ENCODE measurements around the gene TXNDC5. TPM values are rescaled to one million over a fixed set of nuclear protein-coding genes. Genes with fewer than 3 reads are reported as not detected.

TXNDC5 gene
- total and polyA plus RNA-seq, 9 of the 15 experiments (the other 6 are each of a cell fraction or from before 2014, with no cell fraction given), result 33.9 to 156 (median 137) TPM

- Histone ChIP-seq H3K9me3 (replicated peaks; ENCODE audit: control insufficient read depth, insufficient read depth, low read depth, low read length) (no peaks in the 10 kb centered on the region), H2AFZ (ENCODE audit: low read depth, low read length) (no peak overlapping the region), H3K9ac (ENCODE audit: insufficient read depth in 1 of 2, low read depth in 2 of 2, low read length in 2 of 2) (no peak overlapping the region), H4K20me1 (replicated peaks; ENCODE audit: control insufficient read depth, insufficient read depth, low read length) (no peaks in the 10 kb centered on the region; the same call in 1 of the 2 replicates), H3K27ac (ENCODE audit: extremely low read depth, low read depth, low read length) (no peak overlapping the region), H3K4me1 (replicated peaks in 1 of 2; ENCODE audit: control insufficient read depth in 2 of 2, insufficient read depth in 2 of 2, low read length in 2 of 2) (no peaks in the 10 kb centered on the region), H3K36me3 (ENCODE audit: control insufficient read depth, insufficient read depth, low read length) (peaks cover 71% of the 10 kb centered on the region), H3K27me3 (ENCODE audit: control insufficient read depth in 2 of 2, insufficient read depth in 2 of 2, low read length in 2 of 2) (no peaks in the 10 kb centered on the region), H3K4me2 (ENCODE audit: insufficient read depth, low read length) (no peak overlapping the region), H3K4me3 (no peak overlapping the region), H3K9me1 (ENCODE audit: control insufficient read depth, insufficient read depth, low read length) (peaks cover 3% of the 10 kb centered on the region), H3K79me2 (ENCODE audit: control insufficient read depth, insufficient read depth, low read length) (no peaks in the 10 kb centered on the region)
- TSS peak; percentile 27 for BruUV-seq (replicated peaks)
- WGBS (ENCODE audit: insufficient coverage, low coverage, missing lambda C conversion rate), result 93% methylated on average over 19 of the region's 19 CpGs
- FAIRE-seq, result no peak
- intact Hi-C loops (cut with micrococcal nuclease) (no loop called here), in situ Hi-C loops (cut with MboI) (no loop called here)
- DNase-seq (ENCODE audit: extremely low read depth in 1 of 4, low spot score in 3 of 4), result no peak
- ChIA-PET POLR2A (no interaction called here), CTCF (ENCODE audit: low intra/inter-chr PET ratio) (no interaction called here)
- ATAC-seq, result no peak
- TF ChIP-seq SNAPC5 (CRISPR knock-in tag; IDR thresholded peaks at IDR 0.05) (no peak), TEAD1 (CRISPR knock-in tag; IDR thresholded peaks at IDR 0.05) (no peak), MLLT1 (IDR thresholded peaks at IDR 0.05) (no peak), PHB2 (IDR thresholded peaks at IDR 0.05; ENCODE audit: low read depth) (no peak), ZNF277 (CRISPR knock-in tag; IDR thresholded peaks at IDR 0.05; ENCODE audit: borderline replicate concordance) (no peak), GTF3C2 (IDR thresholded peaks at IDR 0.05; ENCODE audit: borderline replicate concordance, extremely low read depth, insufficient read length) (no peak), MYNN (IDR thresholded peaks at IDR 0.05) (no peak), MYNN (CRISPR knock-in tag; IDR thresholded peaks at IDR 0.05) (no peak), CHD1 (IDR thresholded peaks at IDR 0.05; ENCODE audit: low read length) (no peak), ZMIZ1 (IDR thresholded peaks at IDR 0.05; ENCODE audit: low read depth in 2 of 2, low read length in 2 of 2) (no peak), PHF8 (IDR thresholded peaks at IDR 0.05; ENCODE audit: borderline replicate concordance, low read length) (no peak), SMARCB1 (IDR thresholded peaks at IDR 0.05; ENCODE audit: insufficient read length, low read depth) (no peak)
Observed at GRCh38 chr6:7882505-7883257, 27.9 kb downstream of the TXNDC5 start.
